Omental fat pad (tissue), 4 donors: Measurements from ENCODE around the gene CPNE1. TPM values are rescaled to one million over a fixed set of nuclear protein-coding genes. Genes with fewer than 3 reads are reported as not detected.
A peak's percentile ranks its signal among the peaks of the same experiment; 100 is the strongest.

Experiments
- ATAC-seq: fragments of 150-250 bp; one replicate; pipeline ENCODE4 v1.9.1; 2016; ENCODE audit warnings: mild to moderate bottlenecking, moderate library complexity; ENCODE audit not compliant: low FRiP score
- DNase-seq: peaks from one replicate; pipeline ENCODE4 v3.0.0-alpha.2; 2019; ENCODE audit warnings: low spot score
- total RNA-seq, 4 donors: library from RNA; depleted of rRNA; stranded (reverse); fragments of >200 nt; gene quantifications; one replicate each; pipeline ENCODE4 v1.1.0, GENCODE V29; 2016
- TF ChIP-seq, protein P1 (sequence below), 3 donors: fragments of 450-650 bp; IDR thresholded peaks; one replicate each; pipeline ENCODE4 v1.5.1; 2016 to 2017; ENCODE audit warnings: antibody characterized with exemption in 3 of 3, mild to moderate bottlenecking in 3 of 3, moderate library complexity in 2 of 3

The CPNE1 gene
- total RNA-seq, 4 donors from 2014 or later = 50.7 to 113 (median 85.2) TPM

DNA sequence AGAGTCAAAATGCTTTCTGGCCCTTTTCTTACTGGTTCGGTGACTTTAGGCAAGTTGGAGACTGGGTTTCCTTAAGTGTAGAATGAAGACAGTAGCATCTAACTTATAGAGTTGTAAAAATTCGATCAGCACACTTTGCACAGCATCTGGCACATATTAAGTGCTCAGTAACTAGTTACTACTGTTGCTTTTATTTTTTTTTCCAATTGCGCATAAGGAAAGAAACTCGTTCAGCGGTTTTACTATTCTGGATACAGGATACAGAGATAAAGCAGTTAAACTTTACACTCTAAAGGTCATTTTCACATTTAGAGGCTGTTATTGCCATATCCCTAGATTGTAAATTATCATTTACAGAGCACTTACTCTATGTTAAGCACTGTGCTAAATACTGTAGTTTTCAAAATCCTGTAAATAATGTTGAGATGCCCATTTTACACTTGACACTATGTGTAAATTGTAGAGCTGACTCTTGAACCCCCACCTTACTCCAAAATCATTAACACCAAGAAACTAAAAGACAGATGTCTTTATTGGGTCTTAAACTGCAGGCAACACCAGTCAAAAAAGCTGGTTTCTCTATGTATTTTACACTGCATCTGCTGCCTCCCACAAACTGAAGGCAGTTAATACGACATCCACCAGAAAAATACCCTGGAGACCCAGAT, 35.4 kb upstream of the CPNE1 start:
- no peak for ATAC-seq
- TF ChIP-seq, protein P1, sequence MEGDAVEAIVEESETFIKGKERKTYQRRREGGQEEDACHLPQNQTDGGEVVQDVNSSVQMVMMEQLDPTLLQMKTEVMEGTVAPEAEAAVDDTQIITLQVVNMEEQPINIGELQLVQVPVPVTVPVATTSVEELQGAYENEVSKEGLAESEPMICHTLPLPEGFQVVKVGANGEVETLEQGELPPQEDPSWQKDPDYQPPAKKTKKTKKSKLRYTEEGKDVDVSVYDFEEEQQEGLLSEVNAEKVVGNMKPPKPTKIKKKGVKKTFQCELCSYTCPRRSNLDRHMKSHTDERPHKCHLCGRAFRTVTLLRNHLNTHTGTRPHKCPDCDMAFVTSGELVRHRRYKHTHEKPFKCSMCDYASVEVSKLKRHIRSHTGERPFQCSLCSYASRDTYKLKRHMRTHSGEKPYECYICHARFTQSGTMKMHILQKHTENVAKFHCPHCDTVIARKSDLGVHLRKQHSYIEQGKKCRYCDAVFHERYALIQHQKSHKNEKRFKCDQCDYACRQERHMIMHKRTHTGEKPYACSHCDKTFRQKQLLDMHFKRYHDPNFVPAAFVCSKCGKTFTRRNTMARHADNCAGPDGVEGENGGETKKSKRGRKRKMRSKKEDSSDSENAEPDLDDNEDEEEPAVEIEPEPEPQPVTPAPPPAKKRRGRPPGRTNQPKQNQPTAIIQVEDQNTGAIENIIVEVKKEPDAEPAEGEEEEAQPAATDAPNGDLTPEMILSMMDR (IDR thresholded peaks at IDR 0.05) = no peak
- no peak for DNase-seq

DNA sequence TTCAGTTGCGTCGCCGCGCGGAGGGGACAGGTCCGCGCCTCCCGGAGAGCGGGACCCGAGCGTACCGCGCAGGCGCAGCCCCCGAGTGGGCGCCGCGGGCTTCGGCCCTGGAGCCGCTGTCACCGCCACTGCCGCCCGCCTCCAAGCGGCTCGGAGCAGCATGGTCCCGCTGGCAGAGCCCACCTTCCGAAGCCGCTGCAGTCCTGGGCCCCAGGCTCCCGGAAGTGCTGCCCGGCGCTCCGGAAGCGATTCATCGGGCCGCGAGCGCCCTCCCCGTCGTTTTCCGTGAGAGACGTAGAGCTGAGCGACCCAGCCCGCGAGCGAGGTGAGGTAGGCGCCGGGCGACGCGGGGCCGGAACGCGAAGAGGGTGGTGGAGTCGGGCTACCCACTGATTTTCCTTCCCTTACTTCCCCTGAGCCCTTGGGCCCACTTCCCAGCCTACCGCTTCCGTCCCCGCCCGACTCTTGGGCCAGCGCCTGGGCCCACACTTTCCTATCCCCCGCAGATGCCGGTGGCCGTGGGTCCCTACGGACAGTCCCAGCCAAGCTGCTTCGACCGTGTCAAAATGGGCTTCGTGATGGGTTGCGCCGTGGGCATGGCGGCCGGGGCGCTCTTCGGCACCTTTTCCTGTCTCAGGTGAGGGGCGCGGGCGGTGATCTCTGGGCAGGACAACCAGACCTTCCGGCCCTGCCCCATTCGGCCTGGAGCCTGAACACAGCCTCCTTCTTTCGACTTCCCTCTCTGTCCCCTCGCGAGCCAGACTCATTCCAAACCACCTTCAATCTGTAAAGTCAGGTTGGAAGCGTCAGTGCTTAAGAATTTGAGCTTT, 34.6 kb upstream of the CPNE1 start, which contains the start of the genes NFS1 and ROMO1:
Gene NFS1, minus strand, starts transcription at position 226 of the 830 bp plus-strand sequence. Its CDS starts 64 bp downstream, at position 162.
Gene ROMO1, plus strand, starts transcription at position 279 of the 830 bp plus-strand sequence. Its CDS starts 228 bp downstream, at position 507.
- TF ChIP-seq, protein P1 (IDR thresholded peaks at IDR 0.05) = no peak
- DNase-seq (peak; percentile 52), ATAC-seq (peak; percentile 85)

DNA sequence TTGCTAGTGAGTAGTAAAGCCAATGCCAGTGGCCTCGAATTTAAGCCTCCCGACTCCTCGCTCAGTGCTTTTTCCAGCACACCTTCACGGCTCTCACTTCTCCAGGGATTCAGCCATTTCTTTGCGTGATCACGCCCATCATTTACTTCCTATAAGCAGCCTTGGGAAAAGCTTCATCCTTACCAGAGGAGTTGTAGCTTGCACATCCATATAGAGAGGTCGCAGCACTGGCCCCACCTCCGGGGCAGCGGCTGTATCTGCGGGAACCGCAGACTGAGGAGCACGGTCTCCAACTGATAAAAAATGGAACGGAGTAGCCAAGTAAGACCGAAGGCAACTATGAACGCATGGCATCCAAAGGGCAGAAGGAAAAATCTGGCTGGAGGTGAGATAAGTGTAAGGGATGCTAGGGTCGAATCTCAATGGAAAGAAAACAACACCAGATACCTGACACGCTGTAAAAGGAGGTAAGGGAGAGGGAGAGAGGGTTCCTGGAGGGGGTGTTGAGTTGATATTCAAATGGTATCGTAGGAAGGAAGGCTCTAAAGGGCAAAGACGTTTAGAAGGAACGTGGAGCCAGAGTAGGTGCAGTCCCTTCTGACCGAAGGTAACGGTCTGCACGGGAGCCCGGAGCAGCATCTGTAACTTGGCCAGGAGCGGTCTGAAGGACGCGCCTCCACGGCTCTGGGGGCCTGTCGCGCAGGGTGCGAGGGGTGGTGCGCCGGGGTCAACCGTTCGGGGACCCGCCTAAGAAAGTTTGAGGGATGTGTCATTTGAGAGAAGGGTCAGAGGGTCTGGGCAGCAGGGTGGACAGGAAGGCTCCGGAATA, 33.8 kb upstream of the CPNE1 start:
- ATAC-seq (peak; percentile 25), DNase-seq (no peak)
- TF ChIP-seq, protein P1 (IDR thresholded peaks at IDR 0.05) = no peak

DNA sequence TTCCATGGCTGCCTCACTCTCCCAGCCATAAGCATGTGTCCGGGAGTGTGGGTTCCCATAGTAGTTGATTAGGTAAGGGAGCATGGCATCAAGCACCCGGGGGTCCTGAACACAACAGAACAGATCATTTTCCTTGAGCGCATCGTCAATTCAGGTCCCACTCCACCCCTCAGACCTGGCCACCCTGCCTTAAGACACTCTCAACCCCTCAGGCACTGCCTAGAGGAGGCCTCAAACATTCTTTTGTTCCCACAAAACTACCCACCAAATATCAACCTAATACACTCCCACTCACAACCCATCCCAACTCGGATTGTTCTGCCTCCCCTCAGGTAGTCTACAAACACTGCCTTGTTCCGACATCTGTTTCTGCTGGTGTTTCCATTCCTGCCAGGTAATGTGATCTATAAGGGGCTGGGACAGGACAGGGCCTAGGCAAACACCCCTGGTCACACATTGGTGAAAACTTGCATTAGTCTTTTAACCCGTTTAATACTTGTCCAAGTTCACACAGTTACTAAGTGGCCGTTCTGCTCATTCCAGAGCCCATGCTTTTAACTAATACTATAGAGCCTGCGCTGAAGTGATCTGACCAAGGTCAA, 33.1 kb upstream of the CPNE1 start:
- TF ChIP-seq, protein P1 (IDR thresholded peaks at IDR 0.05) = no peak

DNA sequence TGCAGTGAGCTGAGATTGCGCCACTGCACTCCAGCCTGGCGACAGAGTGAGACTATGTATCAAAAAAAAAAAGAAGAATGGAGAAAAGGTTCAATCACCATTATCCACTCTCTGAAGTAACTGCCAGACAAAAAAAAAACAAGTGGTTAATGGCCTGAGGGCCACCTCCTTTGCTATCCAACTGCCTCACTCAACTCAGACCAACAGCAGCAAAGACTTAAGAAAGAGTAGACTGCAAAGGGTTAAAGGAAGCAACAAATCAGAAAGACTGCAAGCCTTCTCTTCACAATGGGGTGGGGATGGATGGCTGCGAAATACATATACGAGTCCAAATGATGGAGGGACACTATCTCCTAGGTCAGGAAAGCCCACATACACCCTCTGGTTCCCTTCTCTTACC, 31.3 kb upstream of the CPNE1 start:
- DNase-seq (no peak), ATAC-seq (no peak)
- TF ChIP-seq, protein P1 (IDR thresholded peaks at IDR 0.05) = no peak

More for the DNA sequence above, 33.1 kb upstream of the CPNE1 start:
- ATAC-seq (no peak), DNase-seq (no peak)

DNA sequence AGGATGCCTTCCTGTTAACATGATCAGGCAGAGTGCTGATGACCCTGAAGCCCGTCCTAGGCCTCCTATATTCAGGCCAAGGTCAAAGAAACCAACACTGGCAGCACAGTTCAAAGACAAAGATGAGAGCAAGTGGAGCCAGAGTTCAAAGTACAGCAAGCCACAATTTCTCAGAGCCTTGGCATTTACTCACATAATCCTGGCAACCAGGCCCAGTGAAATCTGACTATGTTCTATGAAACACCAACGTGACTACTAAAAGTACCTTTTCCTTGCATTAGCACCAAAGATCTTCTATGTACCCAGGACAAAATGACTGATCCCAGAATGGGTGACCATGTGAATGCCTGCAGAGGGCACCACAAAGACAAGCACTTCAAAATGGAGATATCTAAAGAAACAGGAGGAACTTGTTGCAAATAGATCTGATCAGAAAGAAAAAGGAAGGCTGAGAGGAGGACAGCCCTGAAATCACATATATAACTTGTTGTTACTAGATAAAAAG, 30.6 kb upstream of the CPNE1 start:
- TF ChIP-seq, protein P1 (IDR thresholded peaks at IDR 0.05) = no peak
- ATAC-seq (no peak), DNase-seq (no peak)
